NCI-H1417 treated with DMSO at 0.1 percent for 48 hours (cell line): Measurements from ENCODE around the gene ANKRD65.
"Not testable (repeated sequence)": the region's sequence is repeated elsewhere in the genome, so short reads cannot be mapped to it uniquely, and the experiment has no call there.

Experiments used
- DNase-seq: peaks from one replicate; lab custom pipeline; 2025; lab: John Stamatoyannopoulos, UW

Gene ANKRD65

GRCh38 chr1:1421147-1421906, at the start of gene ANKRD65:
Gene ANKRD65 (minus strand): TSS chr1:1421276. CDS start chr1:1421005, 271 bp downstream.
- DNase-seq, result peak; percentile 66

- not testable (repeated sequence) for DNase-seq
Observed at GRCh38 chr1:1468196-1468985, 47.3 kb upstream of the ANKRD65 start.

- no peak for DNase-seq
Observed at GRCh38 chr1:1463312-1463711, 42.2 kb upstream of the ANKRD65 start.

- DNase-seq, result no peak
Observed at GRCh38 chr1:1462318-1462966, 41.4 kb upstream of the ANKRD65 start.

GRCh38 chr1:1461721-1462317, 40.7 kb upstream of the ANKRD65 start:
- no peak for DNase-seq

- no peak for DNase-seq
Observed at GRCh38 chr1:1460540-1461130, 39.6 kb upstream of the ANKRD65 start.

GRCh38 chr1:1459711-1460110, 38.6 kb upstream of the ANKRD65 start:
- not testable (repeated sequence) for DNase-seq

GRCh38 chr1:1459156-1459555, 38.1 kb upstream of the ANKRD65 start:
- DNase-seq, result not testable (repeated sequence)

GRCh38 chr1:1456683-1457255, 35.7 kb upstream of the ANKRD65 start:
- not testable (repeated sequence) for DNase-seq

GRCh38 chr1:1455934-1456333, 34.9 kb upstream of the ANKRD65 start:
- not testable (repeated sequence) for DNase-seq

- no peak for DNase-seq
Observed at GRCh38 chr1:1455366-1455884, 34.3 kb upstream of the ANKRD65 start.

GRCh38 chr1:1454286-1455056, 33.4 kb upstream of the ANKRD65 start:
- DNase-seq, result not testable (repeated sequence)

- no peak for DNase-seq
Observed at GRCh38 chr1:1452882-1453281, 31.8 kb upstream of the ANKRD65 start.

GRCh38 chr1:1452365-1452739, 31.3 kb upstream of the ANKRD65 start:
- DNase-seq, result not testable (repeated sequence)

GRCh38 chr1:1451696-1452364, 30.8 kb upstream of the ANKRD65 start:
- no peak for DNase-seq

GRCh38 chr1:1450616-1451015, 29.5 kb upstream of the ANKRD65 start:
- not testable (repeated sequence) for DNase-seq

- DNase-seq, result no peak
Observed at GRCh38 chr1:1449099-1449739, 28.1 kb upstream of the ANKRD65 start, which contains the start of gene ATAD3C. Gene ATAD3C (plus strand): TSS chr1:1449689. CDS start chr1:1450684, 995 bp downstream.

GRCh38 chr1:1446631-1447030, 25.6 kb upstream of the ANKRD65 start:
- not testable (repeated sequence) for DNase-seq

- no peak for DNase-seq
Observed at GRCh38 chr1:1442069-1442770, 21.1 kb upstream of the ANKRD65 start.
